Retinal pigment epithelial cell (primary cell): ENCODE measurements around the gene GNG13.
"Not testable (repeated sequence)": the region's sequence is repeated elsewhere in the genome, so short reads cannot be mapped to it uniquely, and the experiment has no call there.

Source experiments
- DNase-seq: peaks from one replicate; pipeline ENCODE4 v3.0.0-alpha.2; 2010; ENCODE audit warnings: low read depth
- H3K4me3 ChIP-seq: 2 replicates; pipeline ENCODE4 v1.5.1; 2011; ENCODE audit warnings: mild to moderate bottlenecking, low read length, control low read depth, moderate library complexity
- TF ChIP-seq, protein P1 (sequence below): conservative IDR thresholded peaks from 2 replicates; pipeline ENCODE4 v1.5.1; 2011; ENCODE audit warnings: low read depth, low read length, control low read depth, inconsistent platforms

The GNG13 gene

DNA sequence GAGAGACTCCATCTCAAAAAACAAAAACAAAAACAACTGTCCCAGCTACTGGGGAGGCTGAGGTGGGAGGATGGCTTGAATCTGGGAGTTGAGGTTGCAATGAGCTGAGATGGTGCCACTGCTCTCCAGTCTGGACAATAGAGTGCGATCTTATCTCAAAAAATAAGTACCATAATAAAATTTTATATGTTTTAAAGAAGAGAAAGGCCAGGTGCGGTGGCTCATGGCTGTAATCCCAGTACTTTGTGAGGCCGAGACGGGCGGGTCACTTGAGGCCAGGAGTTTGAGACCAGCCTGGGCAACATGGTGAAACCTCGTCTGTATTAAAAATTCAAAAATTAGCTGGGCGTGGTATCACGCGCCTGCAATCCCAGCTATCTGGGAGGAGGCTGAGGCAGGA lies 23.7 kb downstream of the GNG13 start:
- no peak for DNase-seq
- no peak overlapping the region for H3K4me3 ChIP-seq

DNA sequence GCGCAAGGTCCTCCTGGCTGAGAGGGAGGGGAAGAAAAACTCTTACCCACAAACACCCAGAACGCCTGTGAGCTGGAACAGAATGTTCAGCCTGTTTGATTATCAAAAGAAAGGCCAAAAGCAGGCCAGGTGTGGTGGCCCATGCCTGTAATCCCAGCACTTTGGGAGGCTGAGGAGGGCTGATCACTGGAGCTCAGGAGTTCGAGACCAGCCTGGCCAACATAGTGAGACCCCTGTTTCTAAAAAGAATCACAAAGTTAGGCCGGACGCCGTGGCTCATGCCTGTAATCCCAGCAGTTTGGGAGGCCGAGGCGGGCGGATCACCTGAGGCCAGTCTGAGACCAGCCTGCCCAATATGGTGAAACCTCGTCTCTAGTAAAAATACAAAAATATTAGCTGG lies 24.2 kb downstream of the GNG13 start:
- H3K4me3 ChIP-seq, DNase-seq: not testable (repeated sequence)

More for the DNA sequence above, 23.7 kb downstream of the GNG13 start:
- TF ChIP-seq, protein P1, sequence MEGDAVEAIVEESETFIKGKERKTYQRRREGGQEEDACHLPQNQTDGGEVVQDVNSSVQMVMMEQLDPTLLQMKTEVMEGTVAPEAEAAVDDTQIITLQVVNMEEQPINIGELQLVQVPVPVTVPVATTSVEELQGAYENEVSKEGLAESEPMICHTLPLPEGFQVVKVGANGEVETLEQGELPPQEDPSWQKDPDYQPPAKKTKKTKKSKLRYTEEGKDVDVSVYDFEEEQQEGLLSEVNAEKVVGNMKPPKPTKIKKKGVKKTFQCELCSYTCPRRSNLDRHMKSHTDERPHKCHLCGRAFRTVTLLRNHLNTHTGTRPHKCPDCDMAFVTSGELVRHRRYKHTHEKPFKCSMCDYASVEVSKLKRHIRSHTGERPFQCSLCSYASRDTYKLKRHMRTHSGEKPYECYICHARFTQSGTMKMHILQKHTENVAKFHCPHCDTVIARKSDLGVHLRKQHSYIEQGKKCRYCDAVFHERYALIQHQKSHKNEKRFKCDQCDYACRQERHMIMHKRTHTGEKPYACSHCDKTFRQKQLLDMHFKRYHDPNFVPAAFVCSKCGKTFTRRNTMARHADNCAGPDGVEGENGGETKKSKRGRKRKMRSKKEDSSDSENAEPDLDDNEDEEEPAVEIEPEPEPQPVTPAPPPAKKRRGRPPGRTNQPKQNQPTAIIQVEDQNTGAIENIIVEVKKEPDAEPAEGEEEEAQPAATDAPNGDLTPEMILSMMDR, result no peak

DNA sequence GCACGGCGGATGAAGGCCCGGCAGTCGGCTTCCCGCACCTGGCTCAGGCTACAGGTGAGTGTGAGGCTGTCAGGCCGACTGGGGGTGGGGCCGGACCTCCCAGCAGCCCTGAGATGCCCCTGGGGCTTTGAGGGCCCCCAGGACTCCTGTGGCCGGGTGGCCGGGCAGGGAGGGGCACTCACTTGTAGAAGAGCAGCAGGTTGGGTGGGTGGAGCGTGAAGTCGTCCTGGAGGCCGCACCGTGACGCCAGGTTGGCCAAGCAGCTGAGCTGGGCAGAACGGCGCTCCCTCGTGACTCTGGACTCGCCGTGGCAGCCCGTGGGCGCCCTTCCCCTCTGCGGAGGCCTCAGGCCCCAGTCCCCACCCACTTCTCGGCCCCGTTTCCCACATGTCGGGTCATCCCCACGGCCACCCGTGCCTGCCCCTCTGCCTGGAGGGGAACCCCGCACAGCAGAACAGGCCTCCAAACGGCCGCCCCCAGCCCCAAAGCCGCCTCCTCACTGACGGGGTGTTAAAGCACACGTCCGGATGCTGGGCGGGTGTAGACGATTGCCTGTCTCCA lies 25.2 kb downstream of the GNG13 start:
- TF ChIP-seq, protein P1, result no peak
- no peak overlapping the region for H3K4me3 ChIP-seq
- DNase-seq, result no peak

DNA sequence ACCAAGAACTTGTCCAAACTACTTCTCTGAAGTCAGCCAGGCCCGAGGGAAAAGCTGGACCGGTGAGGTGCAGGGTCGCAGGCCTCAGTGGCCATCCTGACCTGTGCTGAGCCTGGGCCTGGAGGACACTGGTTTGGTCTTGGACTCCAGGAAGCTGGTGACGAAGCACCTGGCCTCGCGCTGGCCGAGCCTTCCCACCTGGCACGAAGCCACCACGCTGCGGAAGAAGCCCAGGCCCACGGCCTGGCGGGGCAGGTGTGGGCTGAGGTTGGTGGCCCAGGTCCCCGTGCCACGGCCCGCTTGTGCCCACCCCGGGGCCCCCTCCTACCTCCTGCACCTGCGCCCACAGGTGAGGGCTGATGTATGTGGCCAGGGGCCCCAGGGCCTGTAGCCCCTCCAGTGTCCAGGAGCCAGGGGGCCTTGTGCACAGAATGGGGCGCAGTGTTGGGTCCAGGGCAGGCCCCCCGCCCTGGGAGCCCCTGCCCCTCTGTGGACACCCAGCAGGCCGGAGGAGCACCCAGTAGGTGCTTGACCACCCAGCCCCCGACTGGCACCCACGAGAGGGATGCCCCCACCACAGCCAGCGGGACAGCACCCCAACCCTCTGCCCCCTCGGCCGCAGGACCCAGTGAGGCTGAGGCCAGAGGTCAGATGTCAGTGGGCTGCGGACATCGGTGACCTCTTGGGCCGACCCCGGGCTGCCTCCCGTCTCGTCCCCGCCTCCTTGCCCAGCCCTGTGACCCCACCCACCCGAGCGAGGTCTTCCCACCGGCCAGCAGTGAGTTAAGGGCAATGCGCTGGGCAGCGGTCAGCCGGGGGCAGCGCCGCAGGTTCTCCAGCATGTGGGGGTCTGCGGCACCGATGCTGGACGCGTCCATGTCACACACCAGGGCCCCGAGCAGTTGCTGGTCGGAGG lies 26.2 kb downstream of the GNG13 start:
- H3K4me3 ChIP-seq, result no peak overlapping the region
- TF ChIP-seq, protein P1, result no peak
- no peak for DNase-seq

DNA sequence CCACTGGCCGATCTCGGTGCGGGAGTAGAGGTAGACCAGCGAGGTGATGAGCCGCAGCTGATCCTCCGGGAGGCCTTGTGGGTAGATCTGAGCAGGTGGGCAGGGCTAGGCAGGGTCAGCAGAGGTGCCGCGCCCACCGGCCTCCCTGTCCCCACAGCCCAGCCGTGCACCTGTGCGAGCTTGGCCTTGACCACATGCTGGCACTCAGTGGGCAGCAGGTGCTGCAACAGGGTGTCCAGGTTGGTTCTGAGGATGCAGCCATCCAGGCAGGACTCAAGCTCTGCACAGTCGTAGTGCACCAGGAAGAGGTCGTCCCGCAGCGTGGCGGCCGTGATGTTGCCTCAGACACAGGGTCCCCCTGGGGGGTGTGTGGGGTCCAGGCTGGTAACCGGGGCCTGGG lies 27.6 kb downstream of the GNG13 start:
- no peak overlapping the region for H3K4me3 ChIP-seq
- TF ChIP-seq, protein P1, result no peak
- no peak for DNase-seq

DNA sequence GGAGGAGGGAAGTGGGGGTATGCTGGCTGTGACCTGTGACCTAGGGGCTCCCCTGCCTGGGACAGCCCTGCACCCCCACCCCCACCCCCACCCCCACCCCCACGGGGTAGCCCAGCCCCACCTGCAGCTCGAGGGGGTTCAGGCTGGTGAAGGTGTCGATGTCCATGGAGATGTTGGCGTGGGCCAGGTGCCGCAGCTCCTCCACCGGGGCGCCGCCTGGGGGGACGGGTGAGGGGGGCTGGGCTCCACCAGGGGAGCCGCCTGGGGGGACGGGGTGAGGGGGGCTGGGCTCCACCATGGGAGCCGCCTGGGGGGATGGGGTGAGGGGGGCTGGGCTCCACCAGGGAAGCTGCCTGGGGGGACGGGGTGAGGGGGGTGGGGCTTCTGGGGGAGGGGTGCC lies 30.1 kb downstream of the GNG13 start:
- no peak for DNase-seq
- H3K4me3 ChIP-seq, result no peak overlapping the region
- TF ChIP-seq, protein P1, result no peak

DNA sequence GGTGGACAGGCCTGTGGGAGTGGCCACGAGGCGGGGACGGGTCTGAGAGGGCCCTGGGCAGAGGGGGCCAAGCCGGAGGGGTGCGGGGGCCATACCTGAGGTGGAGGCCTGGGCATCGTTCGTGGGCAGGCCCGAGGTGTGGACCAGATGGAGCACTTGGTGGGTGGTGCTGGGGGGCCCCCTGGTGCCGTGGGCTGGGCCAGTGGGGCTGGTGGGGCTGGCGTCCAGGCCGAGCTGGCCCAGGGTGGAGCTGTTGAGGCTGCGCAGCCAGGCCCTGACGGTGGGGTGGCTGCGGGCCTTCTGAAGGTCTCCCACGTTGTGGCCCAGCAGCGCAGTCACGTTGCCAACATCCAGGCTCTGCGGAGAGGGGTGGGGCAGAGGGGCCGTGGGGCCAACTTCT lies 30.6 kb downstream of the GNG13 start:
- no peak for DNase-seq
- TF ChIP-seq, protein P1, result no peak
- H3K4me3 ChIP-seq, result no peak overlapping the region
